Measurements from ENCODE around the gene KREMEN1.

Gene KREMEN1

DNA sequence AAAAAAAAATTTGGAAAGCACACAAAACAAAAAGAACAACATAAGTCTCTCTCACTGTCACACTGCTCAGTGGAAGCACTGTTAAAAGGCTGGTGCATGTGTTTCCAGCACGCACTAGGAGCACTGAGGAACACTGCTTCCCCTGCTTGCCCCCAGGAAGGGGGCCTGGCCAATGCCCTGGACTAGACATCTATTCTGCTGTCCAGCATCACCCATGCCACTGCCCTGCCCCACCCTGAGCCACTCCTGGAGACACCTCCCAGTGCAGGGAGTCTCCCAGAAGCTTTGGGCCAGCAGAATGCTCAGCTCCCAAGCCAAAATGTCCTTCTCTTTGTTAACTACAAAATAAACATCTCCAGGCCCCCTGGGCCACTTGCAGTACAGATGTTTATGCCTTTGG is 83.1 kb downstream of the KREMEN1 start:
- no peak overlapping the region for H3K4me3 ChIP-seq (ENCODE audit: low read depth, low read length)
- TF ChIP-seq, protein P1, sequence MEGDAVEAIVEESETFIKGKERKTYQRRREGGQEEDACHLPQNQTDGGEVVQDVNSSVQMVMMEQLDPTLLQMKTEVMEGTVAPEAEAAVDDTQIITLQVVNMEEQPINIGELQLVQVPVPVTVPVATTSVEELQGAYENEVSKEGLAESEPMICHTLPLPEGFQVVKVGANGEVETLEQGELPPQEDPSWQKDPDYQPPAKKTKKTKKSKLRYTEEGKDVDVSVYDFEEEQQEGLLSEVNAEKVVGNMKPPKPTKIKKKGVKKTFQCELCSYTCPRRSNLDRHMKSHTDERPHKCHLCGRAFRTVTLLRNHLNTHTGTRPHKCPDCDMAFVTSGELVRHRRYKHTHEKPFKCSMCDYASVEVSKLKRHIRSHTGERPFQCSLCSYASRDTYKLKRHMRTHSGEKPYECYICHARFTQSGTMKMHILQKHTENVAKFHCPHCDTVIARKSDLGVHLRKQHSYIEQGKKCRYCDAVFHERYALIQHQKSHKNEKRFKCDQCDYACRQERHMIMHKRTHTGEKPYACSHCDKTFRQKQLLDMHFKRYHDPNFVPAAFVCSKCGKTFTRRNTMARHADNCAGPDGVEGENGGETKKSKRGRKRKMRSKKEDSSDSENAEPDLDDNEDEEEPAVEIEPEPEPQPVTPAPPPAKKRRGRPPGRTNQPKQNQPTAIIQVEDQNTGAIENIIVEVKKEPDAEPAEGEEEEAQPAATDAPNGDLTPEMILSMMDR (IDR thresholded peaks at IDR 0.05; ENCODE audit: low read depth, low read length), result no peak

GRCh38 chr22:29156507-29156906 is 83.7 kb downstream of the KREMEN1 start:
- H3K4me3 ChIP-seq (ENCODE audit: low read depth, low read length), result no peak overlapping the region

GRCh38 chr22:29157759-29158535 is 85.1 kb downstream of the KREMEN1 start:
- TF ChIP-seq, protein P1 (IDR thresholded peaks at IDR 0.05; ENCODE audit: low read depth, low read length), result no peak
- no peak overlapping the region for H3K4me3 ChIP-seq (ENCODE audit: low read depth, low read length)

More at GRCh38 chr22:29156507-29156906, 83.7 kb downstream of the KREMEN1 start:
- TF ChIP-seq, protein P1 (IDR thresholded peaks at IDR 0.05; ENCODE audit: low read depth, low read length), result no peak

DNA sequence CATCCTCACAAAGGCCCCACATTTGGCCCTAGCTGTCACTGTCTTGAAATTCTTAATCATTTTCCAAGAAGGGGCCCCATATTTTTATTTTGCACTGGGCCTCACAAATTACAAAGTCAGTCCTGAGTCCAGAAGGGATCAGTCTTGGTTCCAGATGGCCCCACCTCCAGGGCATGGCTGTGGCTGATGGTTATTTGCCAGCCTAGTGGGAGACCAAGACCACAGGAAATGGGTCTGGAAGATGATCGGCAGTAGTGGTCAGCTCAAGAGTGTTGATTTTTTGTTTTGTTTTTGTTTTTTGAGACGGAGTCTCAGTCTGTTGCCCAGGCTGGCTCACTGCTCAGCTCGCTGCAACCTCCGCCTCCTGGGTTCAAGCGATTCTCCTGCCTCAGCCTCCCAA is 85.7 kb downstream of the KREMEN1 start:
- H3K4me3 ChIP-seq (ENCODE audit: low read depth, low read length), result no peak overlapping the region
- TF ChIP-seq, protein P1 (IDR thresholded peaks at IDR 0.05; ENCODE audit: low read depth, low read length), result no peak

DNA sequence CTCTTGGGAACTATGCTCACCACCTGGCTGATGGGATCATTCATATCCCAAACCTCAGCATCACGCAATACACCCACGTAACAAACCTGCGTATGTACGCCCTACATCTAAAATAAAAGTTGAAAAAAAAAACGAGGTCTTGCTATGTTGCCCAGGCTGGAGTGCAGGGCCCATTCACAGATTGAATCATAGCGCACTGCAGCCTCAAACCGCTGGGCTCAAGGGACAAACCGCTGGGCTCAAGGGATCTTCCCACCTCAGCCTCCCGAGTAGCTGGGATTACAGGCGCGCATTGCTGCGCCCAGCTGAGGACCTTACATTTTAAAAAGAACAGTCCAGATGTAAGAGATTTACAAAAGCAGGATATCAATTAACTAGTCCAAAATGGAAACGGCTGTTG is 91.0 kb downstream of the KREMEN1 start:
- TF ChIP-seq, protein P1 (IDR thresholded peaks at IDR 0.05; ENCODE audit: low read depth, low read length), result no peak
- H3K4me3 ChIP-seq (ENCODE audit: low read depth, low read length), result no peak overlapping the region

GRCh38 chr22:29165321-29166060 is 92.7 kb downstream of the KREMEN1 start:
- TF ChIP-seq, protein P1 (IDR thresholded peaks at IDR 0.05; ENCODE audit: low read depth, low read length), result no peak
- H3K4me3 ChIP-seq (ENCODE audit: low read depth, low read length), result no peak overlapping the region

DNA sequence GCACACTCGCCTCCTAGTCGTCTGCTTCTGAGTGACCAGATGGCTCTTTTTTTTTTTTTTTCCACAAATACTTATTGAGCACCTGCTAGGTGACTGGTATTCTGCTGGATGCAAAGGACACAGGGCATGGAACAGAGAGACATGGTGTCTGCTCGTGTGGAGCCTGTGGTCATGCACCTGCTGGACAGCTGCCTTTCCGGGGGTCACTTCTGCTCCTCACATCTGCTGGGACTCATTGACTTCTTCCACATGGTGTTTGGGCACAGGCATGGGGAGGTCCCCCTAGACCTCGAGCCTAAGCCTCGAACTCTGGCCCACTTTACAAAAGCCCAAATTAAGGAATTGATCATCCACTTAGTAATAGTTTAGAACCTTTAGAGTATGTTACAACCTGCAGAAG is 93.3 kb downstream of the KREMEN1 start:
- TF ChIP-seq, protein P1 (IDR thresholded peaks at IDR 0.05; ENCODE audit: low read depth, low read length), result no peak
- H3K4me3 ChIP-seq (ENCODE audit: low read depth, low read length), result no peak overlapping the region

All from WI38 (cell line).